Activated naive CD4-positive, alpha-beta T cell treated with anti-CD3 and anti-CD28 coated beads, Interleukin-2, amount 50 U/mL, for 24 hours (primary cell): ENCODE results near the gene BCL2L12.
A peak's percentile ranks its signal among the peaks of the same experiment; 100 is the strongest.

Experiments used
- H3K27ac Mint-ChIP-seq: one replicate; pipeline ENCODE4 v1.8.0; 2021; ENCODE audit warnings: mild to moderate bottlenecking, mixed read lengths
- H3K27me3 Mint-ChIP-seq: one replicate; pipeline ENCODE4 v1.8.0; 2021; ENCODE audit warnings: mixed read lengths
- H3K36me3 Mint-ChIP-seq: one replicate; pipeline ENCODE4 v1.8.0; 2021; ENCODE audit warnings: mixed read lengths
- H3K4me1 Mint-ChIP-seq: one replicate; pipeline ENCODE4 v1.8.0; 2021; ENCODE audit warnings: mixed read lengths
- H3K4me3 Mint-ChIP-seq: one replicate; pipeline ENCODE4 v1.8.0; 2021; ENCODE audit warnings: mild to moderate bottlenecking, mixed read lengths
- H3K9me3 Mint-ChIP-seq: one replicate; pipeline ENCODE4 v1.8.0; 2021; ENCODE audit warnings: mixed read lengths

BCL2L12 gene

DNA sequence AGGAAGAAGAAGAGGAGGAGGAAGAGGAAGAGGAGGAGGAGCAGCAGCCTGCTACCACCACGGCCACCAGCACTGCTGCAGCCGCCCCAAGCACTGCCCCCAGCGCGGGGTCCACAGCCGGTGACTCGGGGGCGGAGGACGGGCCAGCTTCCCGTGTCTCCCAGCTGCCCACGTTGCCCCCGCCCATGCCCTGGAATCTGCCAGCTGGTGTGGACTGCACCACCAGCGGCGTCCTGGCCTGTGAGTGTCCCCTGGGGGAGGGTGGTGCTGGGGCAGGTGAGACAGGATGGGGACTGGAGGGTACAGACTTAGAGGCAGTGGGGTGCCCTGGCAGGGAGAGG is 12.3 kb upstream of the BCL2L12 start:
- Mint-ChIP-seq H3K27me3 (no peaks in the 10 kb centered on the region), H3K27ac (no peak overlapping the region), H3K36me3 (peaks cover 5% of the 10 kb centered on the region), H3K9me3 (no peaks in the 10 kb centered on the region), H3K4me1 (peaks cover 6% of the 10 kb centered on the region), H3K4me3 (no peak overlapping the region)

- H3K36me3 Mint-ChIP-seq = peaks cover 5% of the 10 kb centered on the region
- no peaks in the 10 kb centered on the region for H3K9me3 Mint-ChIP-seq
- H3K27me3 Mint-ChIP-seq = no peaks in the 10 kb centered on the region
- no peak overlapping the region for H3K4me3 Mint-ChIP-seq
- H3K4me1 Mint-ChIP-seq = peaks cover 6% of the 10 kb centered on the region
- no peak overlapping the region for H3K27ac Mint-ChIP-seq
Measured at GRCh38 chr19:49654581-49654980, 11.2 kb upstream of the BCL2L12 start.

DNA sequence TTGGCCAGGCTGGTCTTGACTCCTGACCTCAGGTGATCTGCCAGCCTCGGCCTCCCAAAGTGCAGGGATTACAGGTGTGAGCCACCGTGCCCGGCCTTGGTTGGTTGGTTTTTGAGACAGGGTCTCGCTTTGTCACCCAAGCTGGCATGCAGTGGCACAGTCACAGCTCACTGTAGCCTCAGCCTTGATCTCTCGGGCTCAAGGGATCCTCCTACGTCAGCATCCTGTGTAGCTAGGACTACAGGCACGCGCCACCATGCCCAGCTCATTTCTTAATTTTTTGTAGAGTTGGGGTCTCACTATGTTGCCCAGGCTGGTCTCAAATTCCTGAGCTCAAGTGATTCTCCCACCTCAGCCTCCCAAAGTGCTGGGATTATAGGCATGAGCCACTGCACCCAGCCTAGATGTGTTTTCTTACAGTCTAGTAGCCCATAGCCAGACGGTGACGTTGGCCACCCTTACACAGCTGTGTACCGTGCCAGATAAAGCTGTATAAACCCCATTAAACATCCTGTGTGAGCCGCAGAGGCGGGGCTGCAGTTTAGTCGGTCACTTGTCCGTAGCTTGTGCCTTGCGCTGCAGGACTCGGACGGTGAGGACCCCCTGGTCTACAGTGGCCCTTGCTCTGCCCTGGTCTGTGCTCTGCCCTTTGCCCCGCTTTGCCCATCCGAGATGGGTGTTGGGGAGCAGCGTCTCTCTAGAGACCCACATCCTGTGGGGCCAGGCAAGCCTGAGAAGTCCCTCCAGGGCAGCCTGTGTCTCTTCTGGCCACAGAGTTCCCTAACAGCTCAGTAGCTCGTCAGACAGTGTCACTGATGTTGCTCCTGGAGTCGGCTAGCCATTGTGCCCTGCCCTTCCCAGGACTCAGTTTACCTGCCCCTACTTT is 9.9 kb upstream of the BCL2L12 start:
- H3K4me3 Mint-ChIP-seq = no peak overlapping the region
- H3K27me3 Mint-ChIP-seq = no peaks in the 10 kb centered on the region
- no peaks in the 10 kb centered on the region for H3K9me3 Mint-ChIP-seq
- no peak overlapping the region for H3K27ac Mint-ChIP-seq
- peaks cover 10% of the 10 kb centered on the region for H3K4me1 Mint-ChIP-seq
- H3K36me3 Mint-ChIP-seq = peaks cover 5% of the 10 kb centered on the region

DNA sequence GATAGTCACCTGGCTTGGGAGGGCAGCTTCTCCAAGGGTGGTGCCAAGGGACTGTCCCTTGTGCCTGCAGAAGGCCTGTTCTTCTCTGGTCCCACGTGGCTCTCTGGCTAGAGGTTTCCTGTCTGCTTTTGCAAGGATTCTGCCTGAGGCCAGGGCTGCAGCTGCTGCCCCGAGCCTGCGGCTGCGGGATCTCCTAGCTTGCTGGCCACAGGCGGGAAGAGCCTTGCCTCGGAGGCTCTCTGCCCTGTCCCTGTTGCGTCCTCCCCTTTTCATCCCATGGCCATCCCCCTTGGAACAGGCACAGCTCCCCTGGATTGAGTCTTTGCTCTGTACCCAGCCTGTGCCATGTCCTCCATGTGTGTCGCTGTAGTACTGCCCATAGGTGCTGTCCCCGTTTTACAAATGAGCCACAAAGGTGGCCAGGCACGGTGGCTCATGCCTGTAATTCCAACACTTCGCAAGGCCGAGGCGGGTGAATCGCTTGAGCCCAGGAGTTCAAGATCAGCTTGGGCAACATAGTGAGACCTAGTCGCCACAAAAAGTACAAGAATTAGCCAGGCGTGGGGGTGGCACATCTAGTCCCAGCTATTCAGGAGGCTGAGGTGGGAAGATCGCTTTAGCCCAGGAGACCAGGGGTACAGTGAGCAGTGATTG is 9.2 kb upstream of the BCL2L12 start:
- H3K4me1 Mint-ChIP-seq = peaks cover 10% of the 10 kb centered on the region
- no peaks in the 10 kb centered on the region for H3K9me3 Mint-ChIP-seq
- H3K27ac Mint-ChIP-seq = no peak overlapping the region
- H3K27me3 Mint-ChIP-seq = no peaks in the 10 kb centered on the region
- H3K4me3 Mint-ChIP-seq = no peak overlapping the region
- peaks cover 5% of the 10 kb centered on the region for H3K36me3 Mint-ChIP-seq

DNA sequence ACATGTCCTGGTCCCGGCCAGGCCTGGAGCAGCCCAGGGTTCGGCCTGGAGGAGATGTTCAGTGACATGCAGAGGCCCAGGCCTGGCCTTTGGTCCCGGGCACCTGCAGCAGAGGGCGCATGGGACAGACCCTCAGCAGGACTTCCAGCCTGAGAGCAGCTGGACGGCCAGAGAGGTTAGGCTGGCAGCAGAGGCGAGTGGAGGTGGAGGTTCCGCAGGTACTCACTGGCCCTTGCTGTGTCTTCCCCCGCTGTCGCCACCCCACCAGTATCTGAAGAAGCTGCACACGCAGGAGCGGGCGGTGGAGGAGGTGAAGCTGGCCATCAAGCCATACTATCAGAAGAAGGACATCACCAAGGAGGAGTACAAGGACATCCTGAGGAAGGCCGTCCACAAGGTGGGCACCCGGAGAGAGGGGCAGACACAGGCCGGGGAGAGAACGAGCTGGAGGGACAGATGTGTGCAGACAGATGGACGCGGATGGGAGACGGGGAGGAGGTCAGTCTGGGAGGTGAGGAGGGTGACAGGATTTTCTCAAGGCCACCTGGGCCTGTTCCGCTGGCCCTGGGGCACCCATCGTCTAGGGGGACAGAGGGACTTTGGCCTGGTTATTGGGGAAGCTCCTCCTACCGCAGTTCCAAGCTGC is 8.1 kb upstream of the BCL2L12 start:
- Mint-ChIP-seq H3K9me3 (no peaks in the 10 kb centered on the region), H3K27me3 (no peaks in the 10 kb centered on the region), H3K4me1 (peaks cover 12% of the 10 kb centered on the region), H3K27ac (peak overlapping the region; percentile 62), H3K36me3 (peaks cover 5% of the 10 kb centered on the region), H3K4me3 (no peak overlapping the region)

DNA sequence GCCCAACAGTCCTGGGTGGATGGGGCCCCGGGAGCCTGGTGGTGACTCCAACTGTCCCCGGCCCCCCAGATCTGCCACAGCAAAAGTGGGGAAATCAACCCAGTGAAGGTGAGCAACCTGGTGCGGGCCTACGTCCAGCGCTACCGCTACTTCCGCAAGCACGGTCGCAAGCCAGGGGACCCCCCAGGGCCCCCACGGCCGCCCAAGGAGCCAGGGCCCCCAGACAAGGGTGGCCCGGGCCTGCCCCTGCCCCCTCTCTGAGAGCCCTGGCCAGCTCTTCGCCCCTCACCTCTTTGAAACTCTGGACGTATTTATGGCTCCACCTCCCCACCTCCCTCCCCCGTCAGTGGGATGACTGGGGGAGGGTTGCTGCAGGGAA is 7.6 kb upstream of the BCL2L12 start:
- peaks cover 17% of the 10 kb centered on the region for H3K4me1 Mint-ChIP-seq
- no peak overlapping the region for H3K4me3 Mint-ChIP-seq
- no peaks in the 10 kb centered on the region for H3K27me3 Mint-ChIP-seq
- peaks cover 5% of the 10 kb centered on the region for H3K36me3 Mint-ChIP-seq
- no peaks in the 10 kb centered on the region for H3K9me3 Mint-ChIP-seq
- H3K27ac Mint-ChIP-seq = no peak overlapping the region

DNA sequence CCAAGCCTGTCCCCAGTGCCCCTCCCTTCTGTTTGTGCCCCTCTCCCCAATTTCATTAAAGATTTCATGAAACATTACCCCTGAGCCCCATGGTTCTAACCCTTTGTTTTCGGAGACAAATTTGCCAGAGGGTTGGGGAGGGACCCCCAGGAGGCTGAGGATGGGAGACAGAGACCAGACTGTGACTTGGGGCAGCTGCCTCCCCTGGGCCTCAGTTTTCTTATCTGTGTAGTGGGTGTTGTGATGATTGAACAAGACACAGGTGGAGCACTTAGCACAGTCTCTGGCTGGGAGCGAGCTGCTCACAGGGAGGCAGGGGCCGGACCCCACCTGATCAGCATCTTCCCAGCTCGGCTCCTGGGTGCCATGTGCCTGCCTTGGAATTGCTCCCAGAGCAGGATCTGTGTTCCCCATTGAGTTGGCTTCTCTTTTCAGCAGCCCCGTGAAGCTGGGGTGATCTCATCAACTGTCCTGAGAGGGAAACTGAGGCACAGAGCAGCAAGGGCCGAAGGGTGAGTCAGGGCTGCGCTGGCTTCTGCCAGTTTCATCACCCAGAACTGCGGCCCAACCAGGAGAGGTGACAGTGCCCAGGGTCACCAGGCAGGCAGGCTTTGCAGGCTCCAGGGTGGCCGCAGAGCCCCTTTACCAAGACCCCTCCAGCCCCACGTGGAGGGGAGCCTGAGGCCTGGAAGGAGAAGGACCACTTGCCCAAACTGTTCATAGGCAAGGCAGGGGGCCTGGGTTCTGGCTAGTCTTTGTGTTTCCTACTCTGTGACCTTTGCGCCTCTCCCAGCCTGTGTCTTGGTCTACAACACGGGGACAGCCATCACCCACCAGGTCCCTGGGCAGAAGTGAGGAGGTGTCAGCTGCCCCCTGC is 6.9 kb upstream of the BCL2L12 start:
- peaks cover 21% of the 10 kb centered on the region for H3K4me1 Mint-ChIP-seq
- H3K27ac Mint-ChIP-seq = peak overlapping the region; percentile 65
- H3K9me3 Mint-ChIP-seq = no peaks in the 10 kb centered on the region

GRCh38 chr19:49660338-49660961 is 5.3 kb upstream of the BCL2L12 start:
- no peak overlapping the region for H3K27ac Mint-ChIP-seq
- H3K27me3 Mint-ChIP-seq = no peaks in the 10 kb centered on the region
- no peak overlapping the region for H3K4me3 Mint-ChIP-seq
- H3K36me3 Mint-ChIP-seq = peaks cover 4% of the 10 kb centered on the region
- peaks cover 25% of the 10 kb centered on the region for H3K4me1 Mint-ChIP-seq
- no peaks in the 10 kb centered on the region for H3K9me3 Mint-ChIP-seq

More for the DNA sequence above, 6.9 kb upstream of the BCL2L12 start:
- Mint-ChIP-seq H3K4me3 (no peak overlapping the region), H3K36me3 (peaks cover 5% of the 10 kb centered on the region), H3K27me3 (no peaks in the 10 kb centered on the region)

- Mint-ChIP-seq H3K36me3 (peaks cover 2% of the 10 kb centered on the region), H3K27ac (peak overlapping the region; percentile 12), H3K27me3 (no peaks in the 10 kb centered on the region)
Measured at GRCh38 chr19:49662011-49662410, 3.7 kb upstream of the BCL2L12 start.

DNA sequence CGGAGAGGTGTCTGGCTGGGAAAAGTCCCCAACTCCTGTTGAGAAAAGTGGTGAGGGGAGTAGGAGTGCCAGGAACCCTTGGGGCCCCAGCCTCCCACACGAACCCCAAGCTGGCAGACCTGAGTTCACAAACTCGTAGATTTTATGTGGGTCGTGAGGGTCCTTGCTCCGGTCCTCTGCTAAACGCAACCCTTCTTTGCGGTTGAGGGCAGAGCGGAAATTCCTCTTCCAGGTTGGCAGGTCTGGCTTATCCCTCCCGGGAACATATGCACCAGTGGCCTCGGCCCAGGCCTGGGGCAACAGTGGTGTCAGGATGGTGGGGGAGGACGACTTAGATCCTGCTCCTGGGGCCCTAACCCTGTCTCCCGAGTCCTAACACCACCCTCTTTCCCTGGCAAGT is 2.5 kb upstream of the BCL2L12 start:
- no peaks in the 10 kb centered on the region for H3K27me3 Mint-ChIP-seq
- H3K4me1 Mint-ChIP-seq = peaks cover 42% of the 10 kb centered on the region
- no peak overlapping the region for H3K27ac Mint-ChIP-seq
- no peaks in the 10 kb centered on the region for H3K9me3 Mint-ChIP-seq
- peak overlapping the region; percentile 97 for H3K4me3 Mint-ChIP-seq
- H3K36me3 Mint-ChIP-seq = no peaks in the 10 kb centered on the region

More at GRCh38 chr19:49662011-49662410, 3.7 kb upstream of the BCL2L12 start:
- Mint-ChIP-seq H3K4me1 (peaks cover 37% of the 10 kb centered on the region), H3K4me3 (no peak overlapping the region), H3K9me3 (no peaks in the 10 kb centered on the region)

DNA sequence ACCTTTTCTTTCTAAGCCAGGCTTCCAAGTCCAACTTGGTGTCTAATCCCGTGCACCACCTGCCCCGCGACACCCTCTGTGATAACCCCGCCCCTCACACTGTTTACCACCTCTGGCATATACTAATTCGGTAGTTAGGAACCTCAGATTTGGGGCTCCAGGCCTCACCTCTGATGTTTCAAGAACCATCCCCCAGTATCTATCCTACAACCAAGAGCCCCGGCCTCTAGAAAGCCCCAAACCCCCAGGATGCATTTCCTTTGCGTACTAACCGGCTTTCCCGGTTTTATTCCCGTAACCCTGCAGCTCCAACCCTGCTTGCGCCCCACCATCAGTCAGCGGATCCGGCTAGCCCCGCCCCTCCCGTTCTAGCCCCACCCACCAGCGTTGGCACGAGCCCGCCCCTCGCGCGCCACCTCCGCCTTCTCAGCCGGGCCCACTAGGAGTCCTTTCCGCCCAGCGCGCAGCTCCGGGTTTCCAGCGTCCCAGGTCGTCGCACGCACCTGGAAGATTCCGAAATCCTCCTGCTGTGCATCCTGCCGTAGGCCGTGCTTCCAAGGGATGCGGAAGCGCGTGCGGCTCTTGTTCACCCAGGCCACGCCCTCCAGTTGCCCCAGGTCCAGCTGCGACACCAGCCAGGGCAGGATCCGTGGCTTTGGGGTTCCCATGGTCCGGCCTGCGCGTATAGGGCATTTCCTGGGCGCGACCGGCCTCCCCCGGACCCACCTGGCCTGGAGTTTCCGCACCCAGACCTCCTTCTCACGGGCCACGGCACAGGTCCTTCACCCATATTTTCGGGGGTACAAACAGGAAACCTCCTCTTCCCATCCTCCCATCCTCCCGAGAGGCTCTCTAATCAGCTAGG is 1.3 kb upstream of the BCL2L12 start:
- Mint-ChIP-seq H3K4me1 (peaks cover 42% of the 10 kb centered on the region), H3K9me3 (no peaks in the 10 kb centered on the region), H3K4me3 (peak overlapping the region; percentile 97), H3K36me3 (no peaks in the 10 kb centered on the region), H3K27ac (peak overlapping the region; percentile 96), H3K27me3 (no peaks in the 10 kb centered on the region)

GRCh38 chr19:49665036-49665350 is 740 bp upstream of the BCL2L12 start:
- Mint-ChIP-seq H3K4me1 (peaks cover 42% of the 10 kb centered on the region), H3K27ac (peak overlapping the region; percentile 96), H3K36me3 (peaks cover 1% of the 10 kb centered on the region), H3K27me3 (no peaks in the 10 kb centered on the region), H3K4me3 (peak overlapping the region; percentile 97), H3K9me3 (no peaks in the 10 kb centered on the region)

DNA sequence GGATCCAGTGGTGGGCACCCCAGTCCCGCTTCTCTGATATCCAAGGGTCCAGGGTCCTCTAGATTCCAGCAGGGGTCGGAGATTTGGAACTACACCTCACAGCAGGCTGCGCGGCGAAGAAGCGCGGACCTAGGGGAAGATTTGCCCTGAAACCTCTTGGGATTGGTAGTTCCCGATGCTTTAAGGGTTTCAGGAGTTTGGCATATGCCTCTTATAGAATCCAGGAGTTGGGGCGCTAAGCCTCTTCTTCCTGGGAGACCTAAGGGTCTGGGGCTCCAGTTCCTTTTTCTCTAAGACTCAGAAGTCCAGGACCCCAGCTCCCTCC is 349 bp downstream of the BCL2L12 start:
- Mint-ChIP-seq H3K27ac (peak overlapping the region; percentile 76), H3K27me3 (no peaks in the 10 kb centered on the region), H3K4me3 (peak overlapping the region; percentile 97), H3K4me1 (peaks cover 38% of the 10 kb centered on the region), H3K36me3 (peaks cover 1% of the 10 kb centered on the region), H3K9me3 (no peaks in the 10 kb centered on the region)

- Mint-ChIP-seq H3K9me3 (no peaks in the 10 kb centered on the region), H3K4me3 (peak overlapping the region; percentile 97), H3K27ac (no peak overlapping the region), H3K27me3 (no peaks in the 10 kb centered on the region), H3K36me3 (peaks cover 1% of the 10 kb centered on the region), H3K4me1 (peaks cover 45% of the 10 kb centered on the region)
Measured at GRCh38 chr19:49667473-49667872, 1.7 kb downstream of the BCL2L12 start.
